ENCODE results near the gene TSPAN11.

The TSPAN11 gene

GRCh38 chr12:30976206-30976605, 49.7 kb downstream of the TSPAN11 start:
- no peak for FAIRE-seq
- DNase-seq (ENCODE audit: insufficient read length, low spot score) = no peak

GRCh38 chr12:30977124-30977523, 50.6 kb downstream of the TSPAN11 start:
- no peak for DNase-seq (ENCODE audit: insufficient read length, low spot score)
- FAIRE-seq = no peak

- DNase-seq (ENCODE audit: insufficient read length, low spot score) = no peak
- FAIRE-seq = no peak
Observed at GRCh38 chr12:30977537-30978349, 51.2 kb downstream of the TSPAN11 start.

GRCh38 chr12:30978639-30979038, 52.1 kb downstream of the TSPAN11 start:
- no peak for DNase-seq (ENCODE audit: insufficient read length, low spot score)

GRCh38 chr12:30979371-30980259, 53.1 kb downstream of the TSPAN11 start:
- no peak for DNase-seq (ENCODE audit: insufficient read length, low spot score)
- FAIRE-seq = no peak

More at GRCh38 chr12:30978639-30979038, 52.1 kb downstream of the TSPAN11 start:
- no peak for FAIRE-seq

- FAIRE-seq = no peak
- DNase-seq (ENCODE audit: insufficient read length, low spot score) = no peak
Observed at GRCh38 chr12:30980955-30981662, 54.6 kb downstream of the TSPAN11 start.

GRCh38 chr12:30982413-30982812, 55.9 kb downstream of the TSPAN11 start:
- FAIRE-seq (no peak), DNase-seq (ENCODE audit: insufficient read length, low spot score) (no peak)

GRCh38 chr12:30985814-30986452, 59.4 kb downstream of the TSPAN11 start:
- DNase-seq (ENCODE audit: insufficient read length, low spot score) = peak; percentile 74
- FAIRE-seq = peak; percentile 66

- no peak for FAIRE-seq
- no peak for DNase-seq (ENCODE audit: insufficient read length, low spot score)
Observed at GRCh38 chr12:30988086-30988485, 61.5 kb downstream of the TSPAN11 start.

- DNase-seq (ENCODE audit: insufficient read length, low spot score) (no peak), FAIRE-seq (no peak)
Observed at GRCh38 chr12:30988646-30989286, 62.2 kb downstream of the TSPAN11 start.

- DNase-seq (ENCODE audit: insufficient read length, low spot score) (no peak), FAIRE-seq (peak; percentile 59)
Observed at GRCh38 chr12:30989754-30990153, 63.2 kb downstream of the TSPAN11 start.

GRCh38 chr12:30990316-30990715, 63.8 kb downstream of the TSPAN11 start:
- FAIRE-seq = no peak
- DNase-seq (ENCODE audit: insufficient read length, low spot score) = no peak

- no peak for FAIRE-seq
- DNase-seq (ENCODE audit: insufficient read length, low spot score) = no peak
Observed at GRCh38 chr12:30990776-30991175, 64.2 kb downstream of the TSPAN11 start.

GRCh38 chr12:30991466-30991865, 64.9 kb downstream of the TSPAN11 start:
- DNase-seq (ENCODE audit: insufficient read length, low spot score) (no peak), FAIRE-seq (no peak)

- FAIRE-seq (no peak), DNase-seq (ENCODE audit: insufficient read length, low spot score) (no peak)
Observed at GRCh38 chr12:30992381-30992780, 65.8 kb downstream of the TSPAN11 start.

GRCh38 chr12:30993766-30994165, 67.2 kb downstream of the TSPAN11 start:
- FAIRE-seq = peak; percentile 65
- no peak for DNase-seq (ENCODE audit: insufficient read length, low spot score)

GRCh38 chr12:30994274-30994673, 67.7 kb downstream of the TSPAN11 start:
- no peak for FAIRE-seq
- no peak for DNase-seq (ENCODE audit: insufficient read length, low spot score)

GRCh38 chr12:30996255-30996654, 69.7 kb downstream of the TSPAN11 start:
- DNase-seq (ENCODE audit: insufficient read length, low spot score) (peak; percentile 55), FAIRE-seq (no peak)

- no peak for DNase-seq (ENCODE audit: insufficient read length, low spot score)
- FAIRE-seq = peak; percentile 40
Observed at GRCh38 chr12:30996752-30997151, 70.2 kb downstream of the TSPAN11 start.

Data from HTR-8/SVneo (cell line).